DOHH2 (cell line): ENCODE results near the gene HARS1.

Source experiments
- EZH2phosphoT487 ChIP-seq: fragments of 200-600 bp; sonication (generic); IDR thresholded peaks from 2 replicates; pipeline ENCODE4 v1.6.1; 2017; ENCODE audit warnings: borderline replicate concordance, mild to moderate bottlenecking, antibody characterized with exemption, low read length, moderate library complexity, mixed read lengths
- TF ChIP-seq, protein P1 (sequence below): fragments of 200-600 bp; sonication (generic); IDR thresholded peaks from one replicate; pipeline ENCODE4 v1.5.1; 2014; ENCODE audit warnings: antibody characterized with exemption, mild to moderate bottlenecking, low read depth, low read length; ENCODE audit not compliant: poor library complexity, severe bottlenecking

DNA sequence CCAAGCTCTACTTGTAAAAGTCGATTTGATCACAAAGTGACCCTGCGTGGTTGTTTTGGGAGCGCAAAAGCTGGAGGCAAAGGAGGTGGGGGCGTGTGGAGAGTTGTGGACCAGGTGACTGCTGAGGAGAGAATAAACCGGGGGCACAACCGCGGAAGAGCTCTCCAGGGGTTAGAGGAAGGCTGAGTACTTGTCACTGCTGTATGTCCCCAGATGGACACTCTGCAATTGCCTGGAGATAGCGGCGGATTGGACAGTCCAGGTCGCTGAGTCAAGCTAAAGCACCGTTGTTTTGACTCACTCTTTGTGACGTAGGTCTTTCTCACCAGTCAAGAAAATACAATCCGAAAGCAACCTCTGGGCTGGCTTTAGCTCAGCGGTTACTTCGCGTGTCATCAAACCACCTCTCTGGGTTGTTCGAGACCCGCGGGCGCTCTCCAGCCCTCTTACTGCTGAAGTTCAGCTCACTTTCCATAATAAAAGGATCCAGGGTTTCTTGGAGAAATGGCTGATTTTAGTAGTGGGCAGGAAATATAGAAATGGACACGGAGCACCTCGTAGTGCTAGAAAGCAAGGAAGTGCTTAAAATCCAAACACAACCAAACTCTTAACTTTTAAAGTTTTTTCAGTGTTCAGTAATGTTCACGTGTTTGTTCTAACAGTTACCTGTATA, 34.8 kb upstream of the HARS1 start:
- TF ChIP-seq, protein P1, sequence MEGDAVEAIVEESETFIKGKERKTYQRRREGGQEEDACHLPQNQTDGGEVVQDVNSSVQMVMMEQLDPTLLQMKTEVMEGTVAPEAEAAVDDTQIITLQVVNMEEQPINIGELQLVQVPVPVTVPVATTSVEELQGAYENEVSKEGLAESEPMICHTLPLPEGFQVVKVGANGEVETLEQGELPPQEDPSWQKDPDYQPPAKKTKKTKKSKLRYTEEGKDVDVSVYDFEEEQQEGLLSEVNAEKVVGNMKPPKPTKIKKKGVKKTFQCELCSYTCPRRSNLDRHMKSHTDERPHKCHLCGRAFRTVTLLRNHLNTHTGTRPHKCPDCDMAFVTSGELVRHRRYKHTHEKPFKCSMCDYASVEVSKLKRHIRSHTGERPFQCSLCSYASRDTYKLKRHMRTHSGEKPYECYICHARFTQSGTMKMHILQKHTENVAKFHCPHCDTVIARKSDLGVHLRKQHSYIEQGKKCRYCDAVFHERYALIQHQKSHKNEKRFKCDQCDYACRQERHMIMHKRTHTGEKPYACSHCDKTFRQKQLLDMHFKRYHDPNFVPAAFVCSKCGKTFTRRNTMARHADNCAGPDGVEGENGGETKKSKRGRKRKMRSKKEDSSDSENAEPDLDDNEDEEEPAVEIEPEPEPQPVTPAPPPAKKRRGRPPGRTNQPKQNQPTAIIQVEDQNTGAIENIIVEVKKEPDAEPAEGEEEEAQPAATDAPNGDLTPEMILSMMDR: no peak
- no peak for TF ChIP-seq EZH2phosphoT487
